HL-60/S4 treated with retinoic acid at 250 ng/mL for 4 days and 3 days (cell line): ENCODE data around the gene RNF128.
"Not testable (repeated sequence)": the region's sequence is repeated elsewhere in the genome, so short reads cannot be mapped to it uniquely, and the experiment has no call there.

Experiments
- in situ Hi-C: fragments of 300-500 bp; cut with MboI; formaldehyde crosslinking; loops from 2 replicates; pipeline ENCODE4 v1.7.0; 2022; ENCODE audit warnings: low sequenced_read_pairs

RNF128 gene

GRCh38 chrX:106742805-106743204 lies 16.3 kb downstream of the RNF128 start:
- in situ Hi-C loops = no loop called here

- in situ Hi-C loops = no loop called here
Measured at GRCh38 chrX:106748377-106748776, 21.9 kb downstream of the RNF128 start.

DNA sequence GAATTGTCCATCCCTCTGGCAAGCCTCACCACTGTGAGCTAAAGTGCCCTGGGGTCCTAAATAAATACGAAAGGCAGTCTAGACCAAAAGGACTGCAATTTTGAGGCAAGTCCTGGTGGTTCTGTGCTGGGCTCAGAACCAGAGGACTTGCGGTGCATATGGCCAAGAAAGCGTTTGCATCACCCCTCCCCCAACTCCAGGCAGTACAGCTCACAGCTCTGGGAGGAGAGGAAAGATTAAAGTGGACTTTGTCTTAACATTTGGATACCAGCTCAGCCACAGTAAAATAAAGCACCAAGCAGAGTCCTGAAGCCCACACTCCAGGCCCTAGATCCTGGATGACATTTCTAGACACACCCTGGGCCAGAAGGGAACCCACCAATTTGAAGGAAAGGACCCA lies 24.9 kb downstream of the RNF128 start:
- in situ Hi-C loops = no loop called here

GRCh38 chrX:106752101-106752678 lies 25.7 kb downstream of the RNF128 start:
- in situ Hi-C loops = no loop called here

DNA sequence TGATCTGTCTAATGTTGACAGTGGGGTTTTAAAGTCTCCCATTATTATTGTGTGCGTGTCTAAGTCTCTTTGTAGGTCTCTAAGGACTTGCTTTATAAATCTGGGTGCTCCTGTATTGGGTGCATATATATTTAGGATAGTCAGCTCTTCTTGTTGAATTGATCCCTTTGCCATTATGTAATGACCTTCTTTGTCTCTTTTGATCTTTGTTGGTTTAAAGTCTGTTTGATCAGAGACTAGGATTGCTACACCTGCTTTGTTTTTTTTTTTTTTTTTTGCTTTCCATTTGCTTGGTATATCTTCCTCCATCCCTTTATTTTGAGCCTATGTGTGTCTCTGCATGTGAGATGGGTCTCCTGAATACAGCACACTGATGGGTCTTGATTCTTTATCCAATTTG lies 42.8 kb downstream of the RNF128 start:
- in situ Hi-C loops = not testable (repeated sequence)

DNA sequence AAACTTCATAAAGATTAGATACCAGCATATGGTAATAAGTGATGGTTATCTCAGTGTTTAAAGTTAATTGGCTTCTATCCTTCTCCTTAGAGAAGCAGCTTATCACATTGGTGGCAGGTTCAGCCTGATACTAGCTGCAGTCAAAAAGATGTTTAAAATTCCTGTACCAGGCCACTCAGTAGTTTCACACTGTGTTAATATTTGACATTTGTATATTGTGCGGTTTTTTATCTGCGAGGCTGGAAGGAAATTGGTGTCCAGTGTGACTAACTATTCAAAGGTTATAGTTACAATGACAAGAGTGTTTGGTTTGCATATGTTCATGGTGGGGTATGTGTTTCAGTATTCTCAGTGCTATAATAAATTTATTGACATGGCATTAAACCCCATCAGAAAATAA lies 48.5 kb downstream of the RNF128 start:
- in situ Hi-C loops = no loop called here

GRCh38 chrX:106780264-106780663 lies 53.8 kb downstream of the RNF128 start:
- in situ Hi-C loops = no loop called here

GRCh38 chrX:106780664-106781377 lies 54.3 kb downstream of the RNF128 start:
- in situ Hi-C loops = no loop called here

DNA sequence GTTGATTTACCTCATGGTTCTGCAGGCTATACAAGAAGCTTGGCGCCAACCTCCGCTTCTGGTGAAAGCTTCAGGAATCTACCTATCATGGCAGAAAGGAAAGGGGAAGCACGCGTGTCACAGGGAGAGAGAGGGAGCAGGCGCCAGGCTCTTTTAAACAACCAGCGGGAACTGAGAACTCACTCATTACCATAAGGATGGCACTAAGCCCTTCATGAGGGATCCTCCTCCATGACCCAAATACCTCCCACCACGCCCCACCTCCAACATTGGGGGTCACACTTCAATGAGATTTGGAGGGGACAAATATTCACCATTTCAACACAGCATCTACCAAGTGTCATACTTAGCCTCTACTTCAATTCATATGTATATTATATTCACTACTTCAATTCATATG lies 57.2 kb downstream of the RNF128 start:
- in situ Hi-C loops = no loop called here

DNA sequence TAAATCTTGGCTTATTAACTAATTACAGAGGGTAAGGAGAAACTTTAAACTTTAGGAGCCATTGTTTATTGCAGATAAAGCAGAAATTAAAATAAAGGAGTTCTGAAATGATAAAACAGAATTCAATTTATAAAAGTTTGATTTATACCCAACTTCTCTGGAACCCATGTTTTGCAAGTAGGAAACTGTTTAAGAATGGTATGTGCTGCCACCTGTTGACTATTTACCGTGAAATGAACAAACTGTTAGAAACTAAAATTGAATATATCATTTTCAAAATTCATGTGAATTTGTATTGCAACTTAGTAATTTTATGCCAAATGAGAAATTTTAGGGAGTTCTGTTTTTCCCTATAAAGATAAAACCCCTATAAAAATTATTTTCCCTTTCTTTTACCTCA lies 65.0 kb downstream of the RNF128 start:
- in situ Hi-C loops = no loop called here

GRCh38 chrX:106802063-106802387 lies 75.5 kb downstream of the RNF128 start:
- in situ Hi-C loops = no loop called here

GRCh38 chrX:106802388-106803275 lies 76.1 kb downstream of the RNF128 start, which contains the start of gene TBC1D8B:
TBC1D8B (plus strand) TSS chrX:106802673; CDS start chrX:106802854, 181 bp downstream.
- in situ Hi-C loops = no loop called here

DNA sequence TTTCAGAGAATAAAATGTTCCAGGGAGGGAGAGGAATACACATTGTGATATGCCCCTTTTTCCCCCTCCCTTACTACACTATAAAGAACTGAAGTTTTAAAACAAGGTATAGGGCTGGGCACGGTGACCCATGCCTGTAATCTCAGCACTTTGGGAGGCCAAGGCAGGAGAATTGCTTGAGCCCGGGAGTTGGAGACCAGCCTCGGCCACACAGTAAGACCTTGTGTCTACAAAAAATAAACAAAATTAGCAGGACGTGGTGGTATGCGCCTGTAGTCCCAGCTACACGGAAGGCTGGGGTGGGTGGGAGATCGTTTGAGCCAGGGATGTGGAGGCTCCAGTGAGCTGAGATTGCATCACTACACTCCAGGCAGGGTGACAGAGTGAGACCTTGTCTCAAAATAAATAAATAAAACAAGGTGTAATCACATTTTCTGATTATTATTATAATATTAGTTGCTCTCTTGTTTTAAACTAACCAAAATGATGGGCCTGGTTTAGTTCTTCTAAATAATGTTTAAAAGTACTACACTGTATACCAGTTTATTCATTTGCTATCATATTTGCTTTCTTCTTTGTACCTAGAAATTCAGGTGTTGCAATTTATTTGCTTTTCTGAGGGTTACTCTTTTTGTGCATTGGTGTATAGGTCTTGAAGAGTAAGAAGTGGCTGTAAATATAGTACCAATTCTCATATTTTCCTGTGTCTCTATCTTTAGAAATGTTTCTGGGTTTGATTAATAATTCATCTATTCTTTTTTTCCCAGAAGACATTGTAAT lies 84.8 kb downstream of the RNF128 start:
- in situ Hi-C loops = no loop called here

GRCh38 chrX:106812930-106813329 lies 86.4 kb downstream of the RNF128 start:
- in situ Hi-C loops = not testable (repeated sequence)

- in situ Hi-C loops = not testable (repeated sequence)
Measured at GRCh38 chrX:106814093-106814492, 87.6 kb downstream of the RNF128 start.
